ENCODE results near the gene ZEB2. TPM values are rescaled to one million over a fixed set of nuclear protein-coding genes. Genes with fewer than 3 reads are reported as not detected.

The ZEB2 gene
- total RNA-seq, 1 donor from 2014 or later, result 95.4 TPM

- Mint-ChIP-seq H3K27me3 (ENCODE audit: low read depth) (no peaks in the 10 kb centered on the region), H3K4me3 (ENCODE audit: unreplicated experiment) (no peak overlapping the region), H3K36me3 (ENCODE audit: low read depth) (no peaks in the 10 kb centered on the region), H3K4me1 (ENCODE audit: low read depth) (peaks cover 4% of the 10 kb centered on the region), H3K9me3 (ENCODE audit: low read depth) (no peaks in the 10 kb centered on the region), H3K27ac (ENCODE audit: unreplicated experiment) (no peak overlapping the region)
- DNase-seq (ENCODE audit: low spot score), result no peak
- TF ChIP-seq CTCF (IDR thresholded peaks at IDR 0.05), result no peak
These were observed 176.8 kb downstream of the ZEB2 start for GRCh38 chr2:144343145-144343544.

- H3K36me3 Mint-ChIP-seq (ENCODE audit: low read depth), result no peaks in the 10 kb centered on the region
- no peak overlapping the region for H3K4me3 Mint-ChIP-seq (ENCODE audit: unreplicated experiment)
- H3K4me1 Mint-ChIP-seq (ENCODE audit: low read depth), result peaks cover 4% of the 10 kb centered on the region
These were observed 178.4 kb downstream of the ZEB2 start for GRCh38 chr2:144341538-144341937.

GRCh38 chr2:144339048-144339447, 180.9 kb downstream of the ZEB2 start:
- Mint-ChIP-seq H3K4me3 (ENCODE audit: unreplicated experiment) (no peak overlapping the region), H3K9me3 (ENCODE audit: low read depth) (no peaks in the 10 kb centered on the region)

More at GRCh38 chr2:144341538-144341937, 178.4 kb downstream of the ZEB2 start:
- Mint-ChIP-seq H3K27ac (ENCODE audit: unreplicated experiment) (no peak overlapping the region), H3K27me3 (ENCODE audit: low read depth) (no peaks in the 10 kb centered on the region), H3K9me3 (ENCODE audit: low read depth) (no peaks in the 10 kb centered on the region)
- DNase-seq (ENCODE audit: low spot score), result no peak
- no peak for TF ChIP-seq CTCF (IDR thresholded peaks at IDR 0.05)

GRCh38 chr2:144334551-144334950, 185.4 kb downstream of the ZEB2 start:
- DNase-seq (ENCODE audit: low spot score), result no peak
- Mint-ChIP-seq H3K27ac (ENCODE audit: unreplicated experiment) (no peak overlapping the region), H3K4me1 (ENCODE audit: low read depth) (peaks cover 21% of the 10 kb centered on the region), H3K9me3 (ENCODE audit: low read depth) (peaks cover 3% of the 10 kb centered on the region), H3K27me3 (ENCODE audit: low read depth) (no peaks in the 10 kb centered on the region), H3K4me3 (ENCODE audit: unreplicated experiment) (no peak overlapping the region), H3K36me3 (ENCODE audit: low read depth) (no peaks in the 10 kb centered on the region)
- no peak for TF ChIP-seq CTCF (IDR thresholded peaks at IDR 0.05)

More at GRCh38 chr2:144339048-144339447, 180.9 kb downstream of the ZEB2 start:
- peaks cover 4% of the 10 kb centered on the region for H3K4me1 Mint-ChIP-seq (ENCODE audit: low read depth)
- no peaks in the 10 kb centered on the region for H3K36me3 Mint-ChIP-seq (ENCODE audit: low read depth)
- H3K27me3 Mint-ChIP-seq (ENCODE audit: low read depth), result no peaks in the 10 kb centered on the region
- TF ChIP-seq CTCF (IDR thresholded peaks at IDR 0.05), result no peak
- no peak overlapping the region for H3K27ac Mint-ChIP-seq (ENCODE audit: unreplicated experiment)
- DNase-seq (ENCODE audit: low spot score), result no peak
